Activated T-helper 1 cell treated with Interleukin-2 at 50 U/mL for 16 hours (primary cell): ENCODE results near the gene OR52W1.

Experiments used
- DNase-seq: peaks from one replicate; pipeline ENCODE4 v3.0.0-alpha.2; 2020; ENCODE audit warnings: low read depth

Gene OR52W1

DNA sequence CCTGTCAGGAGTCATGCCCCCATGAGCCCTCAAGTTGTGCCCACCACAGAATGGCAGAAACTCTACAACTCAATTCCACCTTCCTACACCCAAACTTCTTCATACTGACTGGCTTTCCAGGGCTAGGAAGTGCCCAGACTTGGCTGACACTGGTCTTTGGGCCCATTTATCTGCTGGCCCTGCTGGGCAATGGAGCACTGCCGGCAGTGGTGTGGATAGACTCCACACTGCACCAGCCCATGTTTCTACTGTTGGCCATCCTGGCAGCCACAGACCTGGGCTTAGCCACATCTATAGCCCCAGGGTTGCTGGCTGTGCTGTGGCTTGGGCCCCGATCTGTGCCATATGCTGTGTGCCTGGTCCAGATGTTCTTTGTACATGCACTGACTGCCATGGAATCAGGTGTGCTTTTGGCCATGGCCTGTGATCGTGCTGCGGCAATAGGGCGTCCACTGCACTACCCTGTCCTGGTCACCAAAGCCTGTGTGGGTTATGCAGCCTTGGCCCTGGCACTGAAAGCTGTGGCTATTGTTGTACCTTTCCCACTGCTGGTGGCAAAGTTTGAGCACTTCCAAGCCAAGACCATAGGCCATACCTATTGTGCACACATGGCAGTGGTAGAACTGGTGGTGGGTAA is at the start of gene OR52W1:
Gene OR52W1, plus strand, starts transcription at position 51 of the 637 bp plus-strand sequence. Its CDS starts 0 bp downstream, at position 51.
- no peak for DNase-seq

DNA sequence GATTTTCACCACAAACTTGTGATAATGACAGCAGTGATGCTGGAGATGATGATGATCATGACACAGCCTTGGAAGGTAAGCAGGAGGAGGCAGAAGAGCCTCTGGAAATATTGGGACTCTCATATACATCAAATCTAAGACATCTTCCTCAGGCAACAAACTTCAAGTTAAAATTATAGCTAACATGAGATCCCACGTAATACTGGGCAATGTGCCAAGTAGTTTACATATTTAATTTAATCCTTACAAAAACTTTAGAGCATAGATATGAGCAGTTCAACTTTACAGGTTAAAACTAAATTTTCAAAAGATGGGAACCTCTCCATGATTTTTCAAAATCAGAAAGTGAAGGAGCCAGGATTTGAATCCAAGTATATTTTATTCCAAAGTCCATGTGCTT is 47.9 kb upstream of the OR52W1 start:
- DNase-seq: no peak

DNA sequence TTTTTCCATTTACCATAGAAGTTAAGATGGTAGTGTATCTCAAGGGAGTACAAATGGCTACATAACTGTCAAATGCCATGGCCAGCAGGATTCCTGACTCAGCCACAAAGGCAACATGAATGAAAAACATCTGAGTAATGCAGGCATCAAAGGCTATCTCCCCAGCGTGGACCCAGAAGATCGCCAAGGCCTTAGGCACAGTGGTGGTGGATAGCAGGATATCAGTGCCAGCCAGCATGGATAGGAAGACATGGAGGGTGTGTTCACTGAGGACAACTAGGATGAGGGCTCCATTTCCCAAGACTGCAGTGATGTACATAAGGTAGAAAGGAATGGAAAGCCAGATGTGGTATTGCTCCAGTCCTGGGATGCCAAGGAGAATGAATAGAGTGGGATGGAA is 46.9 kb upstream of the OR52W1 start:
- DNase-seq: no peak

GRCh38 chr11:6156628-6157359 is 42.2 kb upstream of the OR52W1 start:
- DNase-seq: no peak

DNA sequence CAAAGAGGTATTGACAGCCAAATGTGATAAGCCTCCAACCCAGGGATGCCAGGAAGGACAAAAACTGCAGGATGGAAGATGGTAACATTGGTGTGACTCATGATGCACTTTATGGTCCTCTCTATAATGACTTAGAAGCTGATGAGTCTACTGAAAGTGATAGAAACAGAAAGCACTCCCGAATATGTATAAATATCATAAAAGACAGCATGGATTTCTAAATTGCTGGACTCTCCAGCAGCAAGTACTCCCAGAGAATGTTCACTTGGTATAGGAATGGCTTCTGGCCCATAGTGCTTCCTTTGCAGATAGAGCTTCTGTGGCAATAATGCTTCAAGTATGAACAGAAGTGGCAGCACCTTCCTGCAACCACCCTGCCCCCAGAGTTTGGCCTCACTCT is 28.8 kb upstream of the OR52W1 start, which contains the start of gene OR52B2:
Gene OR52B2, minus strand, starts transcription at position 101 of the 400 bp plus-strand sequence. Its CDS starts 0 bp downstream, at position 101.
- DNase-seq: no peak

DNA sequence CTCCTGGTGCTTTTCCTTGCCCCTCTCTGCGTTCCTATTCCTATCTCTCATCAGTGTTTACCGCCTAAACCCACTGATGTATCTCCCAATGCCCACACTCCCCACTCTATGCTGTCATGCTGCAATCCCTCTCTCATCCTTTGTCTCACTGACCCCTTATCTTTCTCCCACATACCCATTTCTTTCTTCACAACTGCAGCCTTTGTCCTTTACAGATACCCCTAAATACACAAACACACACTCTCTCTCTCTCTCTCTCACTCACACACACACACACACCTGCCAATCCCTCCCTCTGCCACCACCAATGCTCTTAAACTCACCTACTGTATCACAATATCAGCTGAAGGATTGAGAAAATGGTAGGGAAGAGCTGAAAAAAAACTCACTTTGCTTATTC is 23.6 kb upstream of the OR52W1 start:
- DNase-seq: no peak

DNA sequence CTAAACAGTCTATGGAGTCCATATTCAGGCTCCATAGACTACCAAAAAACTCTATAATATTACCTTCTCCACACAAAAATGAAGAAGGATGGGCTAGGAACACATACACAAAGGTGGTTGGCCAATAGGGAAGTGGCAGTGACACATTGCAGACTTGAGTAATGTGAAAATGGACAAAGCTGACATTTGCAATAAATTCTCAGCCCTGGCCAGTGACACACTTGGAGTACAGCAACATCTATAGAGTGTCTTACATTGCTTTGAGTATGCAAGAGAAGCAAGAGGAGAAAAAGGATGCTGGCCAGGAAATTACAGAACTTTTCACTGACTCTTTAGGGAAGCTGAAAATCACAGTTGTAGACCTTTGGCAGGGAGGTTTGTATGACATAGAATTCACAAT is 7.3 kb upstream of the OR52W1 start:
- DNase-seq: no peak

GRCh38 chr11:6194065-6194581 is 4.9 kb upstream of the OR52W1 start:
- DNase-seq: no peak

- DNase-seq: no peak
Observed at GRCh38 chr11:6196396-6196795, 2.6 kb upstream of the OR52W1 start.

GRCh38 chr11:6197466-6198200 is 1.4 kb upstream of the OR52W1 start:
- DNase-seq: no peak

GRCh38 chr11:6200975-6201374 is 2.0 kb downstream of the OR52W1 start:
- no peak for DNase-seq

GRCh38 chr11:6201481-6201880 is 2.5 kb downstream of the OR52W1 start:
- DNase-seq: no peak

DNA sequence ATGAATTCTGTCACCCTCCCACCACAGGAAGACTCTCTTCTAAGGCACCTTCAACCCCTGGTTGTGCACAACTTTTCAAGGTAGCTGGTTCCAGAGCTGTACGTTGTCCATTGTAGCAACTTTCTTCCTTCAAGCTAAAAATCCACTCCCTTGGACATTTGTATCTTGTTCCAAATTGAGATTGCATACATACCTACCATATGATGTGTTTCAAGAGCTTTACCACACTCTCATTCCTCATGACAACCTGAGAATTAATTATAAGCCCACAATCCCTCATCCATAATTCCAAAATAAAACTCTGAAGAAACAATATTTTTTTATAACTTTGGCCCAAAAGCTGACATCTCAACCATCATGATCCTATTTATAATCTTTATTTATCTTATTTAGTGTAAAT is 3.0 kb downstream of the OR52W1 start:
- DNase-seq: no peak

DNA sequence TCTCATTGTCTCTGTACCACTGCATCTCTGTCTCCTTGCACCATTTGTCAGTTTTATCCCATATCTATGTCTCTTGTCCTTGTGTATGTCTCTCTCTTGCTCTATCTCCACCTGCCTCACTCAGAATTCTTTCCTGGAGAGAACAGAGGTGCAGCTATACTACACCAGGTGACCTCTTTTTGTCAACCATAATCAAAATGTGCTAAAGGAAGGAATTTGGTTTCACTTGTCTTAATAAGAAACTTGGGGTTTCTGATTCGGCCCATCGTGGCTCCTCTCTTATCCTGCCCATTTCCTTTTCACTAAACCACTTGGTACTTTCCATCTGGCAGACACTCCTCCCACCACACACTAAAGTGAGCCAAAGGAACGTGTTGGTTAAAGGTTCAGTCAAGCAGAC is 4.3 kb downstream of the OR52W1 start:
- DNase-seq: no peak

- no peak for DNase-seq
Observed at GRCh38 chr11:6204706-6205105, 5.7 kb downstream of the OR52W1 start.

GRCh38 chr11:6205366-6205765 is 6.3 kb downstream of the OR52W1 start, which contains the start of gene C11orf42:
Gene C11orf42 (plus strand): TSS chr11:6205557. CDS start chr11:6205616, 59 bp downstream.
- DNase-seq: no peak

GRCh38 chr11:6206456-6207180 is 7.6 kb downstream of the OR52W1 start:
- no peak for DNase-seq

DNA sequence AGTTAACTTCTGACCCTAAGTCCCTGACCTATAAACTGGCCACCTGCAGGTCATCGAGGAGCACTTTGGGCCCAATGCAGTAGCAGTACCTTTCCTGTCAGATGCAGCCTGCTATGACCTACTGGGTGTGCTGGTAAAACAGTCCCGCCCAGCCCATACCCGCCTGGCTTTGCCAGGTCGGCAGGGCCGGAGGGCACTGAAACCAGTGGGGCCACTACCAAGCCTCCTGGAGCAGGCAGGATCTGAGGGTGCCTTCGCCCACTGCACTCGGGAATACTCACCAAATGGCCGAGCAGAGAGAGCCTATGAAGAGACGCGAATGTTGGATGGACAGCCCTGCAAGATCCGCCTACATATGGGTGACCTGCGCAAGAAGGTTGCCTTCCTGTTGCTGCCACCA is 10.8 kb downstream of the OR52W1 start:
- DNase-seq: no peak

DNA sequence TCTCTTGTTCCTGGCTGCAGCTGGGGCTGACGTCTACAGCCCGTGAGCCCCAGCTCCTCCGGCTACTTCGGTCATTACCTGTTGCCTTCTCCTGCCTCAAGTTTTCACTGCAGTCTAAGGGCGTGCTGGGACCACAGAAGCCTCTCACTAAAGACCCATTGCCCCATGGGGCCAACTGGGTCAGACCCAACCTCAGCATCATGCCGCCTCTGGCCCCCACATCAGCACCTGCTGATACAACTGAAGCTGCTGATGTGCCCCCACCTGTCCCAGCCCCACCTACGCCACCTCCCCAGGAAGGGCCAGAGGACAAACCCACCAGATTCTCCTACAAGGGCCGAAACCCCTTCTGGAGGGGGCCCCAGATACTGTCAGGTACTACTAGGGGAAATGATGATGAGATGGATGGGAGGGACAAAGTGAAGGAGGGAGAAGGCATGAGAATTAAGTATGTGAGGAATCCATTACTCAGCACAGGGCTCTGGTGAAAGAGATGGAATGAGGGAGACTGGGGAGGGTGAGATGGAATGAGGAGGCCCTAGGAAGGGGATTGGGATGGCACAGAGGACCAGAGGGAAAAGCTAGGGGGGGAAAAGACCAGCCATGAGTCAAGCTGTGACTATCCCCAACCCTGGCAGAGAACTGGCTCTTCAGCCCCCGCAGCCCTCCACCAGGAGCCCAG is 11.4 kb downstream of the OR52W1 start:
- DNase-seq: no peak

- DNase-seq: no peak
Observed at GRCh38 chr11:6214530-6214929, 15.5 kb downstream of the OR52W1 start.

DNA sequence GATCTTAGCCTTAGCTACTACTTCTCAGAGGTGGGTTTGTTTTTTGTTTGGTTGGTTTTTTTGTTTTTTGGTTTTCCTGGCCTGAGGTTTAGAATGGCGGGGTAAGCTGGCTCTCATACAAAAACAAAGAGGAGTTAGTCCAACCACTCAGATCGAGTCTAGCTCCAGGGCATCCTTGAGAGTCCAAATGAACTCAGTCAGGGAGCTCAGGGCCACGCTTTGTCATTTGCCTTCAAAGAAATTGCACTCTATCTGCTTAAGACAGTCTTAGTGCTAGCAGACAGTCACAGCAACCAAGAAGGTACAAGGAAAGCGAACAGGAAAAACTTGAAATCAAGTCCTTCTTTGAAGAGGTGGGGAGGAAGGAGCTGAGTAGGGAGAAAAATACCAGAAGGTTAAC is 17.5 kb downstream of the OR52W1 start:
- DNase-seq: no peak
